ENCODE measurements around the gene RNF149.

Gene RNF149
- long read RNA-seq, transcript RNF149-201 (7 exons, 2,458 nt) = major isoform, 134 of 161 reads
- long read RNA-seq, partial matches to known transcripts = 10 of 161 reads
- long read RNA-seq, other reads (novel, unspliced or antisense) = 16 of 161 reads

GRCh38 chr2:101308432-101309210 is at the start of gene RNF149:
Gene RNF149 (minus strand): TSS chr2:101308701. CDS start chr2:101308588, 113 bp downstream.
- H3K4me3 ChIP-seq (replicated peaks; ENCODE audit: insufficient read depth, low read length) = peak within 1 kb of the TSS; percentile 59
- no peaks in the 10 kb centered on the region for H3K27me3 ChIP-seq (ENCODE audit: insufficient read depth, poor library complexity, severe bottlenecking)
- TF ChIP-seq SPI1 (IDR thresholded peaks at IDR 0.05; ENCODE audit: borderline replicate concordance, low read depth) (peak; percentile 96), POLR2AphosphoS5 (IDR thresholded peaks at IDR 0.05; ENCODE audit: low read depth) (peak; percentile 100), CTCF (IDR thresholded peaks at IDR 0.05; ENCODE audit: insufficient read depth, low read length) (no peak), REST (IDR thresholded peaks at IDR 0.05; ENCODE audit: insufficient replicate concordance, low read depth) (peak; percentile 42), GABPA (IDR thresholded peaks at IDR 0.05; ENCODE audit: low read depth) (peak; percentile 58; the same call in 1 of the 2 replicates)
- peak; percentile 99 to 100 for DNase-seq (ENCODE audit: low read depth in 1 of 2, low spot score in 1 of 2)
- peak within 1 kb of the TSS; percentile 72 for H3K27ac ChIP-seq (replicated peaks)

- Histone ChIP-seq H3K4me3 (replicated peaks; ENCODE audit: insufficient read depth, low read length) (no peak overlapping the region), H3K27me3 (ENCODE audit: insufficient read depth, poor library complexity, severe bottlenecking) (no peaks in the 10 kb centered on the region), H3K27ac (replicated peaks) (no peak overlapping the region)
- no peak for DNase-seq (ENCODE audit: low read depth in 1 of 2, low spot score in 1 of 2)
- no peak for TF ChIP-seq CTCF (IDR thresholded peaks at IDR 0.05; ENCODE audit: insufficient read depth, low read length)
Observed at GRCh38 chr2:101357376-101357775, 48.9 kb upstream of the RNF149 start.

GRCh38 chr2:101356521-101356920 is 48.0 kb upstream of the RNF149 start:
- TF ChIP-seq POLR2AphosphoS5 (IDR thresholded peaks at IDR 0.05; ENCODE audit: low read depth) = no peak
- TF ChIP-seq SPI1 (IDR thresholded peaks at IDR 0.05; ENCODE audit: borderline replicate concordance, low read depth) = no peak
- no peak for TF ChIP-seq REST (IDR thresholded peaks at IDR 0.05; ENCODE audit: insufficient replicate concordance, low read depth)
- TF ChIP-seq CTCF (IDR thresholded peaks at IDR 0.05; ENCODE audit: insufficient read depth, low read length) = no peak
- TF ChIP-seq GABPA (IDR thresholded peaks at IDR 0.05; ENCODE audit: low read depth) = no peak
- no peak overlapping the region for H3K4me3 ChIP-seq (replicated peaks; ENCODE audit: insufficient read depth, low read length)

More at GRCh38 chr2:101356521-101356920, 48.0 kb upstream of the RNF149 start:
- no peak overlapping the region for H3K27ac ChIP-seq (replicated peaks)
- DNase-seq (ENCODE audit: low read depth in 1 of 2, low spot score in 1 of 2) = no peak
- H3K27me3 ChIP-seq (ENCODE audit: insufficient read depth, poor library complexity, severe bottlenecking) = no peaks in the 10 kb centered on the region
